22Rv1 (cell line): ENCODE measurements around the gene LYPD6B.

Source experiments
- H3K27ac ChIP-seq: fragments of 450-650 bp; 2 replicates; pipeline ENCODE4 v1.5.1; 2017
- CTCF ChIP-seq: fragments of 450-650 bp; IDR thresholded peaks from 2 replicates; pipeline ENCODE4 v1.5.1; 2017; ENCODE audit warnings: mild to moderate bottlenecking
- ZFX ChIP-seq: fragments of 450-650 bp; IDR thresholded peaks from 2 replicates; pipeline ENCODE4 v1.6.1; 2017; ENCODE audit warnings: antibody characterized with exemption, borderline replicate concordance

Gene LYPD6B

DNA sequence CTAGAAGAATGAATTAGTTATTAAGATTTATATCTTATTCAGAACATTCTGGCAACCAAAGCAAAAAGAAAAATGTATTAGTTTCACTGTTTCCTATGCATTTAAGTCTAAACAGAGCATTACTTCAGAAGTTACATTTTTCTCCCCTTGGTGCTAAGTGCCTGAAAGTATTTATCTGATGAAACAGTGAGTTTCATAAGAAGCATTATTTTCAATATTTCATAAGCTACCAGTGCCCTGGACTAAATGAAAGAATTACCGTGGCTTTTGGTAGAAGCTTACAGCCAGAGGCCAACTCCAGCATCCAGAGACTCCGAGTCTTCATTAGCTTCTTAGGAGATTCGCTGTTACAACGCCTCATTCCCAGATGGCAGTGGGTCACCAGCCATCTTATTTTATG is 97.6 kb downstream of the LYPD6B start:
- H3K27ac ChIP-seq = no peak overlapping the region
- no peak for TF ChIP-seq ZFX
- no peak for TF ChIP-seq CTCF

GRCh38 chr2:149141046-149141445 is 102.5 kb downstream of the LYPD6B start:
- H3K27ac ChIP-seq = no peak overlapping the region
- TF ChIP-seq ZFX (no peak), CTCF (no peak)

DNA sequence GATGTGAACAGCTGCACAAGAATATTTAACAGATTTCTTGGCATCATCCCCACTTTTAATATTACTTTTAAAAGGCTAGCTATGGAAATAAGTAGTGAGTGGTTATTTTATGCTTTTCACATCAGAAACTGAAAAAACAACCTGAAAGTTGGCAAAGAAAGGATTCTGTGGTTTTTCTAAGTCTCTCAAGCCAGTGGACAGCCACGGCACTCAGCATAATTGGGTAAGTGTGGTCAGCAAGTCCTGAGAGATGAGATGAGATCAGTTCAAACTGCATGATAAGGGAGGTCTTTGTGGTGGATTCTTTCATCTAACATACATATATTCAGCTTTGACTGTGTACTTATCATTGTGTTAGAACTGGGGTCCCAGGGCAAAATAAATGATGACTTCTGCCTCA is 105.2 kb downstream of the LYPD6B start:
- TF ChIP-seq ZFX (no peak), CTCF (no peak)
- no peak overlapping the region for H3K27ac ChIP-seq

- no peak for TF ChIP-seq ZFX
- no peak for TF ChIP-seq CTCF
- H3K27ac ChIP-seq = no peak overlapping the region
Measured at GRCh38 chr2:149145314-149146295, 107.1 kb downstream of the LYPD6B start.

- TF ChIP-seq CTCF = no peak
- TF ChIP-seq ZFX = no peak
- H3K27ac ChIP-seq = no peak overlapping the region
Measured at GRCh38 chr2:149146876-149147275, 108.4 kb downstream of the LYPD6B start.

DNA sequence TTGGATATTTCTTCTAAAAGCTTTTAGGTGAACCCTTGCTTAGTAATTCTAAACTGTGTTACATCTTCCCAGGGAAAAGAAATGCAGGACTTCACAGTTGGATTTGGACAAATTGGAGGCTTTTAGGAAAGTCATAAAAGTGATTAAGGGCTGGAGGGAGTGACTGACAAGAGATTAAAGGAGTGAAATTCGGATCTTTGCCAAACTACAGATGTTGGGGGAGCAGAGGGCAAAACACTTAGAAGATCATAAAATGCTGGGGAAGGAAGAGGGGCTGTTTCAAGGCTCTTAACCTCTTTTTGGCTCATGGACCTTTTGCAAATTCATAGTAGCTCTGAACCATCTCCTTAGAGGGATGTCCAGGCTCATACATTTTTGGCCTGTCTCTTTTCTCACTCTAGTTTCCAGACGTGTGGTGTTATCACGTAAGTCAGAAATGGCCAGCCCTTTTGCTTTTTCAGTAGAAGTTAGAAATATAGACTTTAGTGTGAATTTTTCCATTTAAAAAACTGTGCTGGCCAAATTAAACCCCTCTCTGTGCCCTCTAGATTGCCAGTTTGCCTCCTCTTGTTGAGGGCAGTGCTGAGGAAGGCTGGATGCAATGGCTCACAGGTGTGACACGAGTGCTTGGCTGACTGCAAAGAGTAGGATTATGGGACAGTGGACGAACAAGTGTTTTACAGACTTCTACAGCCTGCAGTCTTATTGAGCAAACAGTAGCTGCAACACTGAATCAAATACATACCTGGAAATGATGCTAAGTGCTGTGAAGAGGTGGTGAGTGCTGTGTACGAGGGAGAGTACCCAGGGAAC is 109.9 kb downstream of the LYPD6B start:
- no peak for TF ChIP-seq ZFX
- no peak for TF ChIP-seq CTCF
- no peak overlapping the region for H3K27ac ChIP-seq

DNA sequence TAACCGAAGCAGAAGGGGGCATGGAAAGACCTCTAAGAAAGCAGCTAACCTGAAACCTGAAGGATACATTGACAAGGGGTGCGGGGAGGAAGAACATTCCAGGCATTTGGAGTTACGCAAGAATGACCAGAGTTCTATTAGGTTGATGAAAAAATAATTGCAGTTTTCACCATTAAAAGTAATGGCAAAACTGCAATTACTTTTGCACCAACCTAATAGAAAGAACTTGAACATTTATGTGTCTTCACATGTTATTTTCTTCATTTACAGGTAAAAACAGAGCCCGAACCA is 110.5 kb downstream of the LYPD6B start:
- TF ChIP-seq CTCF (no peak), ZFX (no peak)
- H3K27ac ChIP-seq = no peak overlapping the region
